Caco-2 (cell line): ENCODE measurements around the gene CHST3. TPM values are rescaled to one million over a fixed set of nuclear protein-coding genes. Genes with fewer than 3 reads are reported as not detected.
A peak's percentile ranks its signal among the peaks of the same experiment; 100 is the strongest.

Source experiments
- BruUV-seq: library from RNA; stranded (reverse); fragments of 400-500 nt; replicated peaks from 2 replicates; lab custom pipeline; 2021; lab: Mats Ljungman, UMichigan
- CTCF ChIA-PET: fragments of 300-600 bp; sonication (Branson Sonifier 250); formaldehyde crosslinking; loops from one replicate; lab custom pipeline; 2022; ENCODE audit warnings: antibody characterized with exemption; lab: Charles Lee
- POLR2A ChIA-PET: fragments of 300-600 bp; sonication (Branson Sonifier 250); formaldehyde crosslinking; loops from one replicate; lab custom pipeline; 2022; ENCODE audit warnings: antibody characterized with exemption; lab: Charles Lee
- DNase-seq, 2 experiments: peaks; one replicate each; pipeline versions ENCODE4 v3.0.0 to v3.0.0-alpha.2; 2020 to 2022
- H3K27me3 ChIP-seq: replicated peaks from 2 replicates; pipeline ENCODE4 v1.6.0; 2011; ENCODE audit warnings: low read length; ENCODE audit not compliant: control insufficient read depth, insufficient read depth
- H3K36me3 ChIP-seq: 2 replicates; pipeline ENCODE4 v1.5.1; 2011; ENCODE audit warnings: low read length; ENCODE audit not compliant: control insufficient read depth, insufficient read depth
- H3K4me1 ChIP-seq: fragments of 250-450 bp; sonication (Bioruptor Pico); 2 replicates; pipeline ENCODE4 v1.5.1; 2020; ENCODE audit warnings: mild to moderate bottlenecking
- H3K4me3 ChIP-seq: 2 replicates; pipeline ENCODE4 v1.5.1; 2011; ENCODE audit warnings: low read depth, mild to moderate bottlenecking, control low read depth, low read length
- H3K9me3 ChIP-seq: fragments of 250-450 bp; sonication (Bioruptor Pico); 2 replicates; pipeline ENCODE4 v1.5.1; 2020; ENCODE audit warnings: mild to moderate bottlenecking, moderate library complexity
- H3K27ac Mint-ChIP-seq: one replicate; pipeline ENCODE4 v1.8.0; 2022; ENCODE audit warnings: mixed read lengths; ENCODE audit not compliant: unreplicated experiment
- H3K27me3 Mint-ChIP-seq: one replicate; pipeline ENCODE4 v1.8.0; 2022; ENCODE audit warnings: mixed read lengths; ENCODE audit not compliant: insufficient read depth, unreplicated experiment
- H3K36me3 Mint-ChIP-seq: one replicate; pipeline ENCODE4 v1.8.0; 2022; ENCODE audit warnings: mild to moderate bottlenecking, mixed read lengths; ENCODE audit not compliant: insufficient read depth, unreplicated experiment
- H3K4me1 Mint-ChIP-seq: one replicate; pipeline ENCODE4 v1.8.0; 2022; ENCODE audit warnings: low read depth, mixed read lengths; ENCODE audit not compliant: unreplicated experiment
- H3K4me3 Mint-ChIP-seq: one replicate; pipeline ENCODE4 v1.8.0; 2022; ENCODE audit warnings: mild to moderate bottlenecking, moderate library complexity, mixed read lengths; ENCODE audit not compliant: unreplicated experiment
- H3K9me3 Mint-ChIP-seq: one replicate; pipeline ENCODE4 v1.8.0; 2022; ENCODE audit warnings: mixed read lengths; ENCODE audit not compliant: unreplicated experiment
- intact Hi-C: fragments of 100-400 bp; cut with micrococcal nuclease; formaldehyde crosslinking; loops from one replicate; pipeline ENCODE4 v1.10.0; 2022; ENCODE audit not compliant: unreplicated experiment
- total RNA-seq: library from RNA; stranded (reverse); gene quantifications from 2 replicates; pipeline ENCODE4 v1.2.3, GENCODE V29; 2022
- TF ChIP-seq, protein P1 (sequence below), 2 experiments: fragments of 200-600 bp in 1 of 2; IDR thresholded peaks; 1 replicate in 1 of 2; 2 replicates in 1 of 2; pipeline versions ENCODE4 v1.5.1 to v1.8.0; 2011 to 2022; ENCODE audit warnings: antibody characterized with exemption in 1 of 2, control low read depth in 1 of 2, inconsistent platforms in 1 of 2, low read depth in 1 of 2, low read length in 1 of 2, mild to moderate bottlenecking in 1 of 2, moderate library complexity in 1 of 2; ENCODE audit not compliant: insufficient read depth in 1 of 2, severe bottlenecking in 1 of 2, unreplicated experiment in 1 of 2

Gene CHST3
- total RNA-seq, 1 experiment from 2014 or later = 46.0 TPM

DNA sequence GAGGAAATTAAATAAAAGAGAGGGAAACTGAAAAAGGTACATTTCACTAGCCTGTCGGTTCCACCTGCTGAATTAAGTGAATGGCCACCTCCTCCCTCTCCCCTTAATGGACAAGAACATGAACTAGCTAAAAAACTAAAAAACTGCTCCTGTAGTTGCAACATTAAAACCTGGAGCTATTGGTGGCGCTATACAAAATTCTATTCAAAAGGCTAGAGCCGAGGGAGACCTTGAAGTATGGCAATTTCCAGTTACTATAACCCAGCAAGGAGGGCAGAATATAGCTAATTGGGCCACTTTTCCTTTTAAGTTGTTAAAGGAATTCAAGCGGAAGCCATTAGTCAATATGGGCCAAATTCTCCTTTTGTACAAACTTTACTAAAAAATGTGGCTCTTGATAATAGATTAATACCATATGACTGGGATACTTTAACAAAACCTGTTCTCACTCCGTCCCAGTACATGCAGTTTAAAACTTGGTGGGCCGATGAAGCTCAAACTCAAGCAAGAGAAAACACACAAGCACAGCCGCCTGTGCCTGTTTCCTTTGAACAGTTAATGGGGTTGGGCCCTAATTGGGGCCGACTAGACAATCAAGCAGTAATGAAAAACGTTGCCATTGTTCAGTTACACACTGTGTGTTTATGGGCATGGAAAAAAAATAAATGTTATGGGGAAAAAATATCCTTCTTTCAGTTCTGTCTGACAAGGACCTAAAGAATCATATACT is 6.5 kb upstream of the CHST3 start:
- H3K4me3 ChIP-seq = no peak overlapping the region
- peaks cover 9% of the 10 kb centered on the region for H3K36me3 Mint-ChIP-seq
- H3K9me3 ChIP-seq = peaks cover 19% of the 10 kb centered on the region; the same call in 1 of the 2 replicates
- no peak overlapping the region for H3K4me3 Mint-ChIP-seq
- intact Hi-C loops = loop anchor here (2.0 kb wide), 1 partner anchor 313 kb away; no protein-coding TSS in a partner anchor
- H3K4me1 ChIP-seq = peaks cover 43% of the 10 kb centered on the region
- no TSS peak for BruUV-seq
- ChIA-PET CTCF (interaction anchor here (0.6 to 3.8 kb wide), 5 partner anchors 10 to 141 kb away, joined by 3 to 28 read pairs (median 3); no protein-coding TSS in a partner anchor), POLR2A (no interaction called here)
- DNase-seq = peak in 1 of 2 experiments; percentile 7
- peak overlapping the region; percentile 56 for H3K27ac Mint-ChIP-seq
- TF ChIP-seq, protein P1, sequence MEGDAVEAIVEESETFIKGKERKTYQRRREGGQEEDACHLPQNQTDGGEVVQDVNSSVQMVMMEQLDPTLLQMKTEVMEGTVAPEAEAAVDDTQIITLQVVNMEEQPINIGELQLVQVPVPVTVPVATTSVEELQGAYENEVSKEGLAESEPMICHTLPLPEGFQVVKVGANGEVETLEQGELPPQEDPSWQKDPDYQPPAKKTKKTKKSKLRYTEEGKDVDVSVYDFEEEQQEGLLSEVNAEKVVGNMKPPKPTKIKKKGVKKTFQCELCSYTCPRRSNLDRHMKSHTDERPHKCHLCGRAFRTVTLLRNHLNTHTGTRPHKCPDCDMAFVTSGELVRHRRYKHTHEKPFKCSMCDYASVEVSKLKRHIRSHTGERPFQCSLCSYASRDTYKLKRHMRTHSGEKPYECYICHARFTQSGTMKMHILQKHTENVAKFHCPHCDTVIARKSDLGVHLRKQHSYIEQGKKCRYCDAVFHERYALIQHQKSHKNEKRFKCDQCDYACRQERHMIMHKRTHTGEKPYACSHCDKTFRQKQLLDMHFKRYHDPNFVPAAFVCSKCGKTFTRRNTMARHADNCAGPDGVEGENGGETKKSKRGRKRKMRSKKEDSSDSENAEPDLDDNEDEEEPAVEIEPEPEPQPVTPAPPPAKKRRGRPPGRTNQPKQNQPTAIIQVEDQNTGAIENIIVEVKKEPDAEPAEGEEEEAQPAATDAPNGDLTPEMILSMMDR (IDR thresholded peaks at IDR 0.05; ENCODE audit: insufficient read depth in 1 of 2, low read depth in 1 of 2, low read length in 1 of 2, severe bottlenecking in 1 of 2, unreplicated experiment in 1 of 2) = no peak
- H3K4me1 Mint-ChIP-seq = peaks cover 35% of the 10 kb centered on the region
- H3K9me3 Mint-ChIP-seq = peaks cover 11% of the 10 kb centered on the region
- H3K27me3 Mint-ChIP-seq = no peaks in the 10 kb centered on the region
- H3K27me3 ChIP-seq = no peaks in the 10 kb centered on the region
- H3K36me3 ChIP-seq = no peaks in the 10 kb centered on the region

DNA sequence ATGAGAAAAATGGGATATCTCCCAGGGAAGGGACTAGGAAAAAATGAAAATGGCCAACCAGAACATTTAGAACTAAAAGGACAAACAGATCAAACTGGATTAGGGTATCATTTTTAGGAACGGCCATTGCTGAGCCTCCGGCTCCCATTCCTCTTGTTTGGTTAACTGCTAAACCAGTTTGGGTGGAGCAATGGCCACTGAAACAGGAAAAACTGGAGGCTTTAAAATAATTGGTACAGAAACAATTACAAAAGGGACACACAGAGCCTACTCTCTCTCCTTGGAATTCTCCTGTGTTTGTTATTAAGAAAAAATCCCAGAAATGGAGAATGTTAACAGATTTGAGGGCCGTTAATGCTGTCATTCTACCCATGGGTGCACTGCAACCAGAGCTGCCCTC is 4.7 kb upstream of the CHST3 start:
- no peak for DNase-seq
- H3K36me3 ChIP-seq = no peaks in the 10 kb centered on the region
- Mint-ChIP-seq H3K27me3 (no peaks in the 10 kb centered on the region), H3K4me3 (no peak overlapping the region), H3K36me3 (peaks cover 18% of the 10 kb centered on the region), H3K27ac (no peak overlapping the region), H3K4me1 (peaks cover 42% of the 10 kb centered on the region), H3K9me3 (peaks cover 11% of the 10 kb centered on the region)
- H3K9me3 ChIP-seq = peaks cover 17% of the 10 kb centered on the region; the same call in 1 of the 2 replicates
- H3K27me3 ChIP-seq = no peaks in the 10 kb centered on the region
- CTCF ChIA-PET = interaction anchor here (0.9 kb wide), 1 partner anchor 63 kb away, joined by 3 read pairs; no protein-coding TSS in a partner anchor
- BruUV-seq = no TSS peak
- peaks cover 49% of the 10 kb centered on the region for H3K4me1 ChIP-seq
- TF ChIP-seq, protein P1 (IDR thresholded peaks at IDR 0.05; ENCODE audit: insufficient read depth in 1 of 2, low read depth in 1 of 2, low read length in 1 of 2, severe bottlenecking in 1 of 2, unreplicated experiment in 1 of 2) = no peak
- POLR2A ChIA-PET = no interaction called here
- H3K4me3 ChIP-seq = no peak overlapping the region
- intact Hi-C loops = no loop called here

DNA sequence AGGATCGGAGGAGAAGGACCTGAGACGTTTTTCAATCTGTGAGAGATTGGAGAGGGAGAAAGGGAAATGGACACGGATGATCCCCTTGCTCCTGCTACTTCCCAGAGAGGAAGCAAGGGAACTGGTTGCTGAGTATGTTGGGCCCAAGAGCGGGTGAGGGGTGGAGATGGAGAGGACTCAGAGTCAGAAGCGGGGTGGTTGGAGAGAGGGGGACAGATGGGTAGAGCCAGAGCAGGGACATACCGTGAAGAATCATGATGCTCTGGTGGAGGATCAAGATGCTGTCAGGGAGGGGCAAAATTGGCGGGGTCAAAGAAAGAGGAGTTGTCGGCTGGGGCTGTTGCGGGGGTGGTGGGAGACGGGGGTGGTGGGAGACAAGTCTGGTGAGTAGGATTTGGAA is 2.4 kb upstream of the CHST3 start:
- Histone ChIP-seq H3K36me3 (no peaks in the 10 kb centered on the region), H3K27me3 (no peaks in the 10 kb centered on the region), H3K4me3 (no peak overlapping the region), H3K4me1 (peaks cover 55% of the 10 kb centered on the region), H3K9me3 (0 out of 2 replicates have a peak, but pooled peaks cover 1% of the 10 kb centered on the region)
- Mint-ChIP-seq H3K4me1 (peaks cover 45% of the 10 kb centered on the region), H3K27me3 (no peaks in the 10 kb centered on the region), H3K36me3 (peaks cover 35% of the 10 kb centered on the region), H3K27ac (peak overlapping the region; percentile 96), H3K4me3 (no peak overlapping the region), H3K9me3 (peaks cover 5% of the 10 kb centered on the region)
- intact Hi-C loops = no loop called here
- no TSS peak for BruUV-seq
- ChIA-PET POLR2A (no interaction called here), CTCF (no interaction called here)
- DNase-seq = no peak
- TF ChIP-seq, protein P1 (IDR thresholded peaks at IDR 0.05; ENCODE audit: insufficient read depth in 1 of 2, low read depth in 1 of 2, low read length in 1 of 2, severe bottlenecking in 1 of 2, unreplicated experiment in 1 of 2) = no peak
